H9 (cell line): Measurements from ENCODE around the gene MCF2L. TPM values are rescaled to one million over a fixed set of nuclear protein-coding genes. Genes with fewer than 3 reads are reported as not detected.
A peak's percentile ranks its signal among the peaks of the same experiment; 100 is the strongest.

Source experiments
- DNase-seq: peaks from one replicate; pipeline ENCODE4 v3.0.0-alpha.2; 2017
- H2AFZ ChIP-seq: one replicate; pipeline ENCODE4 v1.6.1; 2013; ENCODE audit warnings: mild to moderate bottlenecking, low read length, control low read depth, moderate library complexity
- H2AK5ac ChIP-seq: 2 replicates; pipeline ENCODE4 v1.6.1; 2013; ENCODE audit warnings: low read length, control low read depth, mixed read lengths; ENCODE audit not compliant: insufficient read length
- H2BK120ac ChIP-seq: one replicate; pipeline ENCODE4 v1.6.1; 2013; ENCODE audit warnings: low read depth, mild to moderate bottlenecking, low read length, control low read depth, inconsistent platforms; ENCODE audit not compliant: poor library complexity, severe bottlenecking
- H2BK12ac ChIP-seq: 2 replicates; pipeline ENCODE4 v1.6.1; 2013; ENCODE audit warnings: low read length, control low read depth, mixed read lengths, low read depth; ENCODE audit not compliant: insufficient read length
- H2BK15ac ChIP-seq: 2 replicates; pipeline ENCODE4 v1.6.1; 2013; ENCODE audit warnings: low read depth, low read length, control low read depth
- H2BK20ac ChIP-seq: one replicate; pipeline ENCODE4 v1.6.1; 2013; ENCODE audit warnings: low read depth, mild to moderate bottlenecking, low read length, control low read depth, inconsistent platforms; ENCODE audit not compliant: poor library complexity, severe bottlenecking
- H2BK5ac ChIP-seq: 2 replicates; pipeline ENCODE4 v1.6.1; 2013; ENCODE audit warnings: low read length, control low read depth, mixed read lengths; ENCODE audit not compliant: insufficient read length
- H3K14ac ChIP-seq: 2 replicates; pipeline ENCODE4 v1.6.1; 2013; ENCODE audit warnings: low read length, control low read depth; ENCODE audit not compliant: insufficient read depth
- H3K18ac ChIP-seq: 2 replicates; pipeline ENCODE4 v1.6.1; 2013; ENCODE audit warnings: low read depth, mild to moderate bottlenecking, mixed read lengths, low read length, control low read depth; ENCODE audit not compliant: insufficient read length
- H3K23ac ChIP-seq: 2 replicates; pipeline ENCODE4 v1.6.1; 2013; ENCODE audit warnings: low read length, control low read depth, mixed read lengths, low read depth; ENCODE audit not compliant: insufficient read length
- H3K23me2 ChIP-seq: 2 replicates; pipeline ENCODE4 v1.6.1; 2013; ENCODE audit warnings: low read depth, mild to moderate bottlenecking, mixed read lengths, low read length, control low read depth; ENCODE audit not compliant: insufficient read length, poor library complexity, severe bottlenecking
- H3K27ac ChIP-seq: 2 replicates; pipeline ENCODE4 v1.5.1; 2013; ENCODE audit warnings: low read length, control low read depth, mixed read lengths, low read depth; ENCODE audit not compliant: insufficient read length
- H3K27me3 ChIP-seq: 2 replicates; pipeline ENCODE4 v1.6.1; 2013; ENCODE audit warnings: low read length, control low read depth, inconsistent platforms; ENCODE audit not compliant: insufficient read depth
- H3K4ac ChIP-seq: 2 replicates; pipeline ENCODE4 v1.6.1; 2013; ENCODE audit warnings: low read depth, mild to moderate bottlenecking, control low read depth, inconsistent platforms, low read length, moderate library complexity
- H3K4me1 ChIP-seq: 2 replicates; pipeline ENCODE4 v1.6.1; 2013; ENCODE audit warnings: low read length, control low read depth, inconsistent platforms; ENCODE audit not compliant: insufficient read depth
- H3K4me2 ChIP-seq: 2 replicates; pipeline ENCODE4 v1.6.1; 2013; ENCODE audit warnings: low read length, control low read depth, mixed read lengths; ENCODE audit not compliant: insufficient read length, insufficient read depth
- H3K56ac ChIP-seq: 2 replicates; pipeline ENCODE4 v1.6.1; 2013; ENCODE audit warnings: low read depth, mild to moderate bottlenecking, mixed read lengths, low read length, control low read depth; ENCODE audit not compliant: insufficient read length
- H3K79me1 ChIP-seq: 2 replicates; pipeline ENCODE4 v1.6.1; 2013; ENCODE audit warnings: low read depth, mild to moderate bottlenecking, moderate library complexity, low read length, control low read depth, inconsistent platforms; ENCODE audit not compliant: insufficient read depth, poor library complexity, severe bottlenecking
- H3K79me2 ChIP-seq: 2 replicates; pipeline ENCODE4 v1.6.1; 2013; ENCODE audit warnings: low read length, control low read depth, inconsistent platforms; ENCODE audit not compliant: insufficient read depth
- H3K9ac ChIP-seq: 2 replicates; pipeline ENCODE4 v1.6.1; 2013; ENCODE audit warnings: low read length, control low read depth, mixed read lengths; ENCODE audit not compliant: insufficient read length; ENCODE audit errors: extremely low read depth
- H3K9me3 ChIP-seq: one replicate; pipeline ENCODE4 v1.6.1; 2013; ENCODE audit warnings: low read depth, low read length, inconsistent platforms; ENCODE audit not compliant: control insufficient read depth
- H3T11ph ChIP-seq: one replicate; pipeline ENCODE4 v1.6.1; 2013; ENCODE audit warnings: mild to moderate bottlenecking, low read length, control low read depth, inconsistent platforms
- H4K20me1 ChIP-seq: one replicate; pipeline ENCODE4 v1.6.1; 2013; ENCODE audit not compliant: control insufficient read depth, insufficient read length, insufficient read depth
- H4K5ac ChIP-seq: 2 replicates; pipeline ENCODE4 v1.6.1; 2013; ENCODE audit warnings: low read depth, mild to moderate bottlenecking, mixed read lengths, low read length, control low read depth; ENCODE audit not compliant: insufficient read length
- H4K8ac ChIP-seq: replicated peaks from 2 replicates; pipeline ENCODE4 v1.6.1; 2013; ENCODE audit warnings: low read length, control low read depth, mixed read lengths, low read depth; ENCODE audit not compliant: insufficient read length
- H4K91ac ChIP-seq: 2 replicates; pipeline ENCODE4 v1.6.1; 2013; ENCODE audit warnings: low read depth, mild to moderate bottlenecking, moderate library complexity, mixed read lengths, low read length, control low read depth; ENCODE audit not compliant: insufficient read length
- H3K27ac Mint-ChIP-seq, 3 experiments: 2 replicates in 2 of 3; 3 replicates in 1 of 3; pipeline ENCODE4 v1.8.0; 2020 to 2021; ENCODE audit warnings: mixed read lengths in 3 of 3, mild to moderate bottlenecking in 1 of 3, moderate library complexity in 1 of 3
- H3K27me3 Mint-ChIP-seq: 2 replicates; pipeline ENCODE4 v1.8.0; 2021; ENCODE audit warnings: low read depth, mild to moderate bottlenecking, moderate library complexity, mixed read lengths
- H3K36me3 Mint-ChIP-seq, 3 experiments: 2 replicates in 2 of 3; 3 replicates in 1 of 3; pipeline ENCODE4 v1.8.0; 2020 to 2021; ENCODE audit warnings: low read depth in 3 of 3, mixed read lengths in 3 of 3; ENCODE audit not compliant: insufficient read depth in 1 of 3
- H3K4me1 Mint-ChIP-seq, 2 experiments: 2 replicates each; pipeline ENCODE4 v1.8.0; 2020; ENCODE audit warnings: mixed read lengths in 2 of 2
- H3K4me3 Mint-ChIP-seq, 2 experiments: 2 replicates in 1 of 2; 3 replicates in 1 of 2; pipeline ENCODE4 v1.8.0; 2020 to 2021; ENCODE audit warnings: mild to moderate bottlenecking in 2 of 2, mixed read lengths in 2 of 2, moderate library complexity in 1 of 2
- H3K9me3 Mint-ChIP-seq, 2 experiments: 2 replicates in 1 of 2; 3 replicates in 1 of 2; pipeline ENCODE4 v1.8.0; 2020; ENCODE audit warnings: mild to moderate bottlenecking in 2 of 2, mixed read lengths in 2 of 2, moderate library complexity in 1 of 2
- CTCF ChIP-seq: fragments of 200-600 bp; sonication (generic); conservative IDR thresholded peaks from 3 replicates; pipeline ENCODE4 v1.8.0; 2021; ENCODE audit warnings: antibody characterized with exemption, mild to moderate bottlenecking
- WGBS: extraction: QIAGEN DNeasy Blood & Tissue Kit; methylation state at CpG from one replicate; pipeline ENCODE4 v1.1.7; 2013; ENCODE audit warnings: missing lambda C conversion rate, low lambda C conversion rate, mixed read lengths; ENCODE audit not compliant: insufficient read length; ENCODE audit errors: extremely low coverage; 5-methylcytosine and 5-hydroxymethylcytosine counted together
- total RNA-seq: library from RNA; stranded (reverse); gene quantifications from 2 replicates; pipeline ENCODE4 v1.2.1, GENCODE V29; 2021

Gene MCF2L
- total RNA-seq, 1 experiment from 2014 or later, result 18.5 TPM

DNA sequence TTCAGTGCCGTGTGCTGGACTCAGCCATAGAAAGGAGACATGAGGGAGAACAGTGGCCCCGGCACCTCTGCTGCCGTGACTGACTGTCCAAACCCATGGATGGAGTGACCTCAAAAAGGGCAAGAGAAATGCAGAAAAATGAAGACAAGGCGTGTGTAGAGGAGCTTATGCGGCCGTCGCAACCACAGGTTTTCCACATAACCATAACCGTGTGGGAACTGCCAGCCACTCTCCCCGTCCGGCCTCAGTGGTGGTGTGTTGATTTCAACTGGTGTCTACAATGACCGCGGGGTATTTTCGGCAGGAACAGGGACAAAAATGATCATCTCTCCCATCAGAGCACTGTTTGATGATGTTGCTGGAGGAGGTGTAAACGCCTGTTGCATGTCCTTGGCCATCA is 93.7 kb downstream of the MCF2L start:
- Histone ChIP-seq H3K4ac (no peak overlapping the region), H3K27me3 (no peaks in the 10 kb centered on the region), H4K5ac (no peak overlapping the region), H3K27ac (no peak overlapping the region), H2BK120ac (no peak overlapping the region), H2BK15ac (no peak overlapping the region), H3K9ac (no peak overlapping the region), H2BK12ac (no peak overlapping the region), H3K79me1 (no peaks in the 10 kb centered on the region), H2AK5ac (no peak overlapping the region), H3K56ac (no peak overlapping the region), H3K23me2 (no peaks in the 10 kb centered on the region), H3K79me2 (no peaks in the 10 kb centered on the region), H3K9me3 (no peaks in the 10 kb centered on the region), H3K4me2 (no peak overlapping the region), H4K8ac (no peak overlapping the region), H4K91ac (no peak overlapping the region), H3K23ac (no peak overlapping the region), H3T11ph (no peak overlapping the region), H3K14ac (no peak overlapping the region), H3K18ac (no peak overlapping the region), H2BK5ac (no peak overlapping the region), H2AFZ (no peak overlapping the region), H2BK20ac (no peak overlapping the region), H3K4me1 (no peaks in the 10 kb centered on the region), H4K20me1 (peaks cover 5% of the 10 kb centered on the region)
- no peaks in the 10 kb centered on the region for H3K27me3 Mint-ChIP-seq
- peaks cover 2 to 8% of the 10 kb centered on the region in 2 experiments; a peak in 2 of 4 replicates for H3K4me1 Mint-ChIP-seq
- no CpG with 5 or more reads among the region's 14 CpGs for WGBS
- no peak overlapping the region for H3K4me3 Mint-ChIP-seq
- no peak for TF ChIP-seq CTCF
- H3K36me3 Mint-ChIP-seq, result peaks cover 2 to 6% (median 4%) of the 10 kb centered on the region in 3 experiments; a peak in 4 of 7 replicates
- H3K27ac Mint-ChIP-seq, result 0 out of 7 replicates have a peak overlapping the region, but pooled peaks of 1 of the 3 experiments have one; percentile 72
- no peak for DNase-seq
- H3K9me3 Mint-ChIP-seq, result peaks cover 0 to 2% of the 10 kb centered on the region in 2 experiments; a peak in 2 of 5 replicates
